ENCODE results near the gene CSK.

DNA sequence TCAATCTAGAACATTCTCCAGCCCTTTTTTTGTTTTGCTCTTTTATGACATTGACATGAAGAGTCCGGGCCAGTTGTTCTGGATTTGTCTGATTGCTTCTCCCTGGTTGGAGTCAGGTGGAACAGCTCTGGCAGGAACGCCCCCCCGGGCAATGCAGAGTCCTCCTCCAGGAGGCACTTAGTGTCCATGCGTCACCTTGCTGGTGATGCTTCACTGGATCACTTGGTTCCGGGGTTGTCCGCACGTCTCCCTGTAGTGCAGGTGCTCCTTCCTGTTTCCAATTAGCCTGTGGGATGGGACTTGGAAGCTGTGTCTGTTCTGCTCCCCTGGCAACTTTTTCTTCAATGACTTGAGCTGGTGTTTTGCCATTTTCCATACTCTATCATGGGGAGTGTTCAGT is 9.8 kb downstream of the CSK start:
- TF ChIP-seq, protein P1, sequence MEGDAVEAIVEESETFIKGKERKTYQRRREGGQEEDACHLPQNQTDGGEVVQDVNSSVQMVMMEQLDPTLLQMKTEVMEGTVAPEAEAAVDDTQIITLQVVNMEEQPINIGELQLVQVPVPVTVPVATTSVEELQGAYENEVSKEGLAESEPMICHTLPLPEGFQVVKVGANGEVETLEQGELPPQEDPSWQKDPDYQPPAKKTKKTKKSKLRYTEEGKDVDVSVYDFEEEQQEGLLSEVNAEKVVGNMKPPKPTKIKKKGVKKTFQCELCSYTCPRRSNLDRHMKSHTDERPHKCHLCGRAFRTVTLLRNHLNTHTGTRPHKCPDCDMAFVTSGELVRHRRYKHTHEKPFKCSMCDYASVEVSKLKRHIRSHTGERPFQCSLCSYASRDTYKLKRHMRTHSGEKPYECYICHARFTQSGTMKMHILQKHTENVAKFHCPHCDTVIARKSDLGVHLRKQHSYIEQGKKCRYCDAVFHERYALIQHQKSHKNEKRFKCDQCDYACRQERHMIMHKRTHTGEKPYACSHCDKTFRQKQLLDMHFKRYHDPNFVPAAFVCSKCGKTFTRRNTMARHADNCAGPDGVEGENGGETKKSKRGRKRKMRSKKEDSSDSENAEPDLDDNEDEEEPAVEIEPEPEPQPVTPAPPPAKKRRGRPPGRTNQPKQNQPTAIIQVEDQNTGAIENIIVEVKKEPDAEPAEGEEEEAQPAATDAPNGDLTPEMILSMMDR (IDR thresholded peaks at IDR 0.05): no peak
- TF ChIP-seq POLR2A (IDR thresholded peaks at IDR 0.05): no peak
